Transverse colon (tissue), 4 donors: ENCODE results near the gene CHSY1.

ENCODE experiments used
- POLR2A ChIP-seq: fragments of 450-650 bp; IDR thresholded peaks from one replicate; pipeline ENCODE4 v1.6.1; 2016; ENCODE audit warnings: antibody characterized with exemption, mild to moderate bottlenecking, moderate library complexity
- POLR2AphosphoS5 ChIP-seq, 3 donors: sonication (generic); formaldehyde crosslinking; IDR thresholded peaks; one replicate each; pipeline ENCODE4 v1.6.1; 2016; ENCODE audit warnings: antibody characterized with exemption in 3 of 3
- TF ChIP-seq, protein P1 (sequence below), 5 experiments: fragments of 200-600 bp in 3 of 5; fragments of 450-650 bp in 2 of 5; sonication (generic) in 3 of 5; IDR thresholded peaks; 1 replicate in 2 of 5; 2 replicates in 3 of 5; pipeline ENCODE4 v1.5.1; 2016 to 2017; ENCODE audit warnings: antibody characterized with exemption in 5 of 5, inconsistent platforms in 3 of 5, mild to moderate bottlenecking in 2 of 5, moderate library complexity in 1 of 5

GRCh38 chr15:101215681-101216080, 36.2 kb downstream of the CHSY1 start:
- TF ChIP-seq, protein P1, sequence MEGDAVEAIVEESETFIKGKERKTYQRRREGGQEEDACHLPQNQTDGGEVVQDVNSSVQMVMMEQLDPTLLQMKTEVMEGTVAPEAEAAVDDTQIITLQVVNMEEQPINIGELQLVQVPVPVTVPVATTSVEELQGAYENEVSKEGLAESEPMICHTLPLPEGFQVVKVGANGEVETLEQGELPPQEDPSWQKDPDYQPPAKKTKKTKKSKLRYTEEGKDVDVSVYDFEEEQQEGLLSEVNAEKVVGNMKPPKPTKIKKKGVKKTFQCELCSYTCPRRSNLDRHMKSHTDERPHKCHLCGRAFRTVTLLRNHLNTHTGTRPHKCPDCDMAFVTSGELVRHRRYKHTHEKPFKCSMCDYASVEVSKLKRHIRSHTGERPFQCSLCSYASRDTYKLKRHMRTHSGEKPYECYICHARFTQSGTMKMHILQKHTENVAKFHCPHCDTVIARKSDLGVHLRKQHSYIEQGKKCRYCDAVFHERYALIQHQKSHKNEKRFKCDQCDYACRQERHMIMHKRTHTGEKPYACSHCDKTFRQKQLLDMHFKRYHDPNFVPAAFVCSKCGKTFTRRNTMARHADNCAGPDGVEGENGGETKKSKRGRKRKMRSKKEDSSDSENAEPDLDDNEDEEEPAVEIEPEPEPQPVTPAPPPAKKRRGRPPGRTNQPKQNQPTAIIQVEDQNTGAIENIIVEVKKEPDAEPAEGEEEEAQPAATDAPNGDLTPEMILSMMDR (IDR thresholded peaks at IDR 0.05): no peak
- TF ChIP-seq POLR2AphosphoS5 (IDR thresholded peaks at IDR 0.05): no peak
- TF ChIP-seq POLR2A: no peak
